Esophagus muscularis mucosa (tissue), 4 donors: Measurements from ENCODE around the gene PPP1R3F.

Source experiments
- CTCF ChIP-seq, 3 experiments: fragments of 200-600 bp in 2 of 3; fragments of 450-650 bp in 1 of 3; sonication (generic) in 2 of 3; IDR thresholded peaks; one replicate each; pipeline ENCODE4 v1.5.1; 2017 to 2019; ENCODE audit warnings: antibody characterized with exemption in 3 of 3, mild to moderate bottlenecking in 2 of 3, moderate library complexity in 1 of 3
- EP300 ChIP-seq: sonication (generic); formaldehyde crosslinking; IDR thresholded peaks from one replicate; pipeline ENCODE4 v1.6.1; 2017; ENCODE audit warnings: antibody characterized with exemption
- POLR2A ChIP-seq: fragments of 450-650 bp; IDR thresholded peaks from one replicate; pipeline ENCODE4 v1.6.1; 2017; ENCODE audit warnings: antibody characterized with exemption, moderate library complexity, mild to moderate bottlenecking, low read depth

DNA sequence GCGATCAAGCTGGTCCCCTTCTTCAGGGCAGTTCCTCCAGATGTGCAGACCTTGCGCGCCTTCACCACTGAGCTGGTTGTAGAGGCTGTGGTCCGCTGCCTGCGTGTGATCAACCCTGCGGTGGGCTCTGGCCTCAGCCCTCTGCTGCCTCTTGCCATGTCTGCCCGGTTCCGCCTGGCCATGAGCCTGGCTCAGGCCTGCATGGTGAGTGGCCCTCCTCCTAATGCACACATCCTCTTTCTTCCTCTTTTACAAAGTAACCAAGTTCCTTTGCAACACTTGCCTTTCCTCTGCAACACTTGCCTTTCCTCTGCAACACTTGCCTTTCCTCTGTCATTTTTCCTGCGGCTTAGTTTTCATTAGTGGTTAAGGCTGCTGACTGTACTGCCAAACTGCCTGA, 32.5 kb upstream of the PPP1R3F start:
- TF ChIP-seq CTCF (IDR thresholded peaks at IDR 0.05) = no peak
- TF ChIP-seq POLR2A = no peak
- TF ChIP-seq EP300 = no peak
